Lower leg skin (tissue), 4 donors: ENCODE data around the gene CHERP. TPM values are rescaled to one million over a fixed set of nuclear protein-coding genes. Genes with fewer than 3 reads are reported as not detected.
"Not testable (repeated sequence)": the region's sequence is repeated elsewhere in the genome, so short reads cannot be mapped to it uniquely, and the experiment has no call there.

ENCODE experiments used
- DNase-seq, 2 donors: peaks; one replicate each; pipeline ENCODE4 v3.0.0-alpha.2; 2019; ENCODE audit warnings: low spot score in 2 of 2
- H3K4me3 ChIP-seq: fragments of 200-600 bp; sonication (generic); 2 replicates; pipeline ENCODE4 v1.5.1; 2017; ENCODE audit warnings: mild to moderate bottlenecking, low read depth; ENCODE audit not compliant: poor library complexity, severe bottlenecking
- POLR2A ChIP-seq, 2 donors: fragments of 450-650 bp; IDR thresholded peaks; one replicate each; pipeline ENCODE4 v1.6.1; 2016 to 2017; ENCODE audit warnings: antibody characterized with exemption in 2 of 2, mild to moderate bottlenecking in 1 of 2, moderate library complexity in 1 of 2
- WGBS, 2 donors: methylation state at CpG; one replicate each; pipeline ENCODE4 v1.1.5; 2018; 5-methylcytosine and 5-hydroxymethylcytosine counted together
- intact Hi-C: fragments of 100-400 bp; cut with DNase I; formaldehyde crosslinking; loops from one replicate; pipeline ENCODE4 v1.15.0; 2023; ENCODE audit warnings: low total_unique reads
- total RNA-seq, 4 donors: library from RNA; depleted of rRNA; stranded (reverse); fragments of >200 nt; gene quantifications; one replicate each; pipeline ENCODE4 v1.1.0, GENCODE V29; 2016
- TF ChIP-seq, protein P1 (sequence below), 3 donors: fragments of 450-650 bp; IDR thresholded peaks; one replicate each; pipeline ENCODE4 v1.5.1; 2016; ENCODE audit warnings: antibody characterized with exemption in 3 of 3, mild to moderate bottlenecking in 3 of 3, moderate library complexity in 2 of 3

The CHERP gene
- total RNA-seq, 4 donors from 2014 or later = 9.7 to 32.7 (median 12.6) TPM

DNA sequence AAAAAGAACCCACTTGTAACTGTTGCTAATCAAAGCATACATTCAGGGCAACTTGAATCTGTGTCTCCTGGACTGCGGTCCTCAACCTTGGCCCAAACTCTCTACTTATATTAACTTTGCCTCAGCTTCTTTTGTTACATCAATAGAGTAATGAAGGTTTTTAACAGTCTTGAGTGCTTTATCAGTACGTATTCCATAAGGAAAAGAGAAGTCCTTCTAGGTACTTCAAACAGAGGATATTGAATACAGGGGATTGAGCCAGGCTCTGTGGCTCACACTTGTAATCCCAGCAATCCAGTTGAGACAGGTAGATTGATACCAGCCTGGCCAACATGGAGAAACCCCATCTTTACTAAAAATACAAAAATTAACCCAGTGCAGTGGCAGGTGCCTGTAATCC is 69.2 kb downstream of the CHERP start:
- TF ChIP-seq POLR2A (IDR thresholded peaks at IDR 0.05) = no peak
- TF ChIP-seq, protein P1, sequence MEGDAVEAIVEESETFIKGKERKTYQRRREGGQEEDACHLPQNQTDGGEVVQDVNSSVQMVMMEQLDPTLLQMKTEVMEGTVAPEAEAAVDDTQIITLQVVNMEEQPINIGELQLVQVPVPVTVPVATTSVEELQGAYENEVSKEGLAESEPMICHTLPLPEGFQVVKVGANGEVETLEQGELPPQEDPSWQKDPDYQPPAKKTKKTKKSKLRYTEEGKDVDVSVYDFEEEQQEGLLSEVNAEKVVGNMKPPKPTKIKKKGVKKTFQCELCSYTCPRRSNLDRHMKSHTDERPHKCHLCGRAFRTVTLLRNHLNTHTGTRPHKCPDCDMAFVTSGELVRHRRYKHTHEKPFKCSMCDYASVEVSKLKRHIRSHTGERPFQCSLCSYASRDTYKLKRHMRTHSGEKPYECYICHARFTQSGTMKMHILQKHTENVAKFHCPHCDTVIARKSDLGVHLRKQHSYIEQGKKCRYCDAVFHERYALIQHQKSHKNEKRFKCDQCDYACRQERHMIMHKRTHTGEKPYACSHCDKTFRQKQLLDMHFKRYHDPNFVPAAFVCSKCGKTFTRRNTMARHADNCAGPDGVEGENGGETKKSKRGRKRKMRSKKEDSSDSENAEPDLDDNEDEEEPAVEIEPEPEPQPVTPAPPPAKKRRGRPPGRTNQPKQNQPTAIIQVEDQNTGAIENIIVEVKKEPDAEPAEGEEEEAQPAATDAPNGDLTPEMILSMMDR (IDR thresholded peaks at IDR 0.05) = no peak
- H3K4me3 ChIP-seq = no peak overlapping the region
- DNase-seq = no peak
- WGBS, 2 donors = 93 to 94% methylated on average over 2 of the region's 2 CpGs
- intact Hi-C loops = no loop called here

DNA sequence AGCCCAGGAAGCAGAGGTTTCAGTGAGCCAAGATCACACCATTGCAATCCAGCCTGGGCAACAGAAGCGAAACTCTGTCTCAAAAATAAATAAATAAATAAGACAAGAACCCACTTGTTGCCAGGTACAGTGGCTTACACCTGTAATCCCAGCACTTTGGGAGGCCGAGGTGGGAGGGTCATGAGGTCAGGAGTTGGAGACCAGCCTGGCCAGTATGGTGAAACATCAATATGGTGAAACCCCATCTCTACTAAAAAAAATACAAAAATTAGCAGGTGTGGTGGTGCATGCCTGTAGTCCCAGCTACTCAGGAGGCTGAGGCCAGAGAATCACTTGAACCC is 69.7 kb downstream of the CHERP start:
- intact Hi-C loops, DNase-seq: not testable (repeated sequence)

DNA sequence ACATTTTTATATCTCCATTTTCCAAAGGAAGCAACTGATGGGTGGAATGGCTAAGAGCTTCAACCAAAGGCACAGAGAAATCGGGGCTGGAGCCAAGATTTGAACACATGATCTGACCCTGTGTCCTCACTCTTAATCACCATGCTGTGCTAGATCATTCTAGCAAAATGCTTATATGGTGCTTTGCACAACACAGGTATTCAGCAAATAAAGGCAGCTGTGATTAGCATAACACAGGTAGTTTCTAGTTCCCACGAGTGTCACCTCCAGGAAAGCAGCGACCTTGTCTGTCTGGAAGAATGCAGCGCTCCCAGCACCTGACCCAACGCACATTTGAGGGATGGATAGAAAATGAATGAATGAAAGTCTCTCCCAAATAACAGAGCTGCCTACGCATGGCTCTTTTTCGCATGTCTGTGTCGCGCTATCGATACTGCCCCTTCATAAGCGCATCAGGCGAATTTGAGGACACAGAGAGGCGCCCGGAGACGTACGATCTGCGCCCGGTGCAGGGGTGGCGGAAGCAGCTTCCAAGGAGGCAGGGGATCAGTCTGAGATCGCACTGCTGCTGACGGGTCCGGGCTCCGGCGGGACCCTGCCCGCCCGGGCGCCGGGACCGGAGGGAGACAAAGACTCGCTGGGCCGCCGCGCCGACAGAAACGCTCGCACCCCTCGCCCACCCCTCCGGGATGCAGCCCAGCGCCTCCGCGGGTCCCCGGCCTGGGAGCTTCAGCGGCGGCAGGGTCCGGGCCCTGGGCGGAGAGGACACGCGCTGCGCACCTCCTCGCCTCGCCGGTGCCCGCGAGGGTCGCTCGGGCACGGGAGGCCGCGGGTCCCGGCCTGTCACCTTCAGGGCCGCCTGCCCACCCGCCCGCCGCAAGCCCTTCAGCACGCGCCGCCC is 71.1 kb downstream of the CHERP start:
- WGBS, 2 donors = 0 to 1% methylated on average over 29 to 54 of the region's 67 CpGs
- TF ChIP-seq, protein P1 (IDR thresholded peaks at IDR 0.05) = no peak
- H3K4me3 ChIP-seq = peak overlapping the region; percentile 71
- peak in 1 of 2 donors; percentile 89 for DNase-seq
- intact Hi-C loops = no loop called here

More for the DNA sequence above, 69.7 kb downstream of the CHERP start:
- not testable (repeated sequence) for H3K4me3 ChIP-seq
- WGBS, 2 donors = 40 to 48% methylated on average over 2 of the region's 2 CpGs

DNA sequence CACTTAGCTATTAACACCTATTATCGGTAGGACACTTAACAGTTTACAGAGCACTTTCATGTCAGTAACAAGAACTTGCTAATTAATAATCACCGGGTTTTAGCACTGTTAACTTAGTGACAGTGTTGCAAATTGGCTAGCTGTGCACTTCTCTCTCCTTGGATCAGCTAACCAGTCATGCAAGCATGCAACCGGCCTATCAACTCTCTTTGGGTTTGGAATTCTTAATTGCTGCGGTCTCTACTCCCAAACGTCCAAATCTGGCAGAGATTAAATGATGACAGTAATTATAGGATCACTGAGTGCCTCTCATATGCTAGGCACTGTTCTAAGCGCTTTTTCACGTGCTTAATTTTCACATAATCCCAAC is 71.7 kb downstream of the CHERP start:
- 15 to 29% methylated on average over 7 of the region's 7 CpGs for WGBS, 2 donors

More for the DNA sequence above, 71.7 kb downstream of the CHERP start:
- H3K4me3 ChIP-seq = no peak overlapping the region
- DNase-seq = no peak
- TF ChIP-seq, protein P1 (IDR thresholded peaks at IDR 0.05) = no peak
- no peak for TF ChIP-seq POLR2A (IDR thresholded peaks at IDR 0.05)
- intact Hi-C loops = no loop called here

Other genes with a start within 250 kb of the CHERP start
- gene KLF2, start 217.6 kb downstream of the CHERP start, total RNA-seq = 10 to 100 TPM; 12.6 to 27.5 (median 19.9) TPM
- gene EPS15L1, start 70.5 kb downstream of the CHERP start, total RNA-seq = 10 to 100 TPM; 21.4 to 63.3 (median 26.7) TPM
- not detected for gene CALR3, start 46.3 kb downstream of the CHERP start, total RNA-seq
- 1 to 10 TPM; 3.7 to 5.0 (median 4.8) TPM for gene C19orf44, start 46.0 kb downstream of the CHERP start, total RNA-seq
- gene SLC35E1, start 30.0 kb upstream of the CHERP start, total RNA-seq = 10 to 100 TPM; 30.7 to 43.2 (median 39.2) TPM
- gene MED26, start 85.8 kb upstream of the CHERP start, total RNA-seq = 10 to 100 TPM; 12.0 to 16.6 (median 14.5) TPM
- 100 to 1,000 TPM in 1 of 4 donors, 10 to 100 TPM in 3; 78.5 to 125 (median 95.4) TPM for gene SMIM7, start 117.7 kb upstream of the CHERP start, total RNA-seq
- 1 to 10 TPM; 1.3 to 3.2 (median 2.2) TPM for gene TMEM38A, start 118.7 kb upstream of the CHERP start, total RNA-seq
- 1 to 10 TPM in 2 of 4 donors, under 1 TPM in 2; 0.30 to 2.3 (median 1.3) TPM for gene NWD1, start 177.4 kb upstream of the CHERP start, total RNA-seq